Neural crest cell (in vitro differentiated cells): ENCODE measurements around the gene GFPT2. TPM values are rescaled to one million over a fixed set of nuclear protein-coding genes. Genes with fewer than 3 reads are reported as not detected.
A peak's percentile ranks its signal among the peaks of the same experiment; 100 is the strongest.

Experiments used
- DNase-seq: peaks from one replicate; pipeline ENCODE4 v3.0.0; 2021; ENCODE audit warnings: low read depth, mixed read lengths, low spot score
- H3K27ac Mint-ChIP-seq: one replicate; pipeline ENCODE4 v1.8.0; 2021; ENCODE audit warnings: mild to moderate bottlenecking, mixed read lengths; ENCODE audit not compliant: unreplicated experiment
- H3K27me3 Mint-ChIP-seq: 2 replicates; pipeline ENCODE4 v1.8.0; 2021; ENCODE audit warnings: low read depth, mild to moderate bottlenecking, mixed read lengths
- H3K36me3 Mint-ChIP-seq: 2 replicates; pipeline ENCODE4 v1.8.0; 2021; ENCODE audit warnings: low read depth, mild to moderate bottlenecking, mixed read lengths
- H3K4me1 Mint-ChIP-seq: 2 replicates; pipeline ENCODE4 v1.8.0; 2021; ENCODE audit warnings: mixed read lengths
- H3K4me3 Mint-ChIP-seq: one replicate; pipeline ENCODE4 v1.8.0; 2021; ENCODE audit warnings: mild to moderate bottlenecking, mixed read lengths
- H3K9me3 Mint-ChIP-seq: 2 replicates; pipeline ENCODE4 v1.8.0; 2021; ENCODE audit warnings: mixed read lengths
- CTCF ChIP-seq: fragments of 200-600 bp; sonication (generic); conservative IDR thresholded peaks from 2 replicates; pipeline ENCODE4 v1.5.0; 2021; ENCODE audit warnings: antibody characterized with exemption, mild to moderate bottlenecking
- total RNA-seq: library from RNA; stranded (reverse); gene quantifications from 2 replicates; pipeline ENCODE4 v1.2.1, GENCODE V29; 2021

The GFPT2 gene
- total RNA-seq, 1 donor from 2014 or later = 12.5 TPM

GRCh38 chr5:180283026-180283615 lies 70.0 kb downstream of the GFPT2 start:
- Mint-ChIP-seq H3K4me3 (no peak overlapping the region), H3K27ac (peak overlapping the region; percentile 88), H3K9me3 (peaks cover 3% of the 10 kb centered on the region), H3K4me1 (peaks cover 11% of the 10 kb centered on the region), H3K36me3 (peaks cover 36% of the 10 kb centered on the region), H3K27me3 (no peaks in the 10 kb centered on the region)
- DNase-seq = no peak
- TF ChIP-seq CTCF = no peak

- Mint-ChIP-seq H3K4me3 (no peak overlapping the region), H3K27ac (no peak overlapping the region), H3K27me3 (no peaks in the 10 kb centered on the region), H3K4me1 (peaks cover 11% of the 10 kb centered on the region), H3K9me3 (peaks cover 4% of the 10 kb centered on the region), H3K36me3 (peaks cover 44% of the 10 kb centered on the region)
- TF ChIP-seq CTCF = no peak
- no peak for DNase-seq
These were observed 70.9 kb downstream of the GFPT2 start for GRCh38 chr5:180282281-180282680.

GRCh38 chr5:180281706-180282105 lies 71.4 kb downstream of the GFPT2 start:
- TF ChIP-seq CTCF = no peak
- Mint-ChIP-seq H3K4me3 (no peak overlapping the region), H3K27ac (no peak overlapping the region), H3K27me3 (no peaks in the 10 kb centered on the region), H3K36me3 (peaks cover 44% of the 10 kb centered on the region), H3K9me3 (peaks cover 6% of the 10 kb centered on the region), H3K4me1 (peaks cover 11% of the 10 kb centered on the region)
- DNase-seq = no peak

GRCh38 chr5:180274695-180275094 lies 78.4 kb downstream of the GFPT2 start:
- Mint-ChIP-seq H3K36me3 (peaks cover 77% of the 10 kb centered on the region), H3K27ac (no peak overlapping the region), H3K27me3 (no peaks in the 10 kb centered on the region), H3K9me3 (peaks cover 20% of the 10 kb centered on the region), H3K4me3 (no peak overlapping the region), H3K4me1 (no peaks in the 10 kb centered on the region)
- TF ChIP-seq CTCF = no peak
- no peak for DNase-seq

- Mint-ChIP-seq H3K9me3 (peaks cover 18% of the 10 kb centered on the region), H3K27me3 (no peaks in the 10 kb centered on the region), H3K4me1 (no peaks in the 10 kb centered on the region), H3K27ac (no peak overlapping the region), H3K36me3 (peaks cover 72% of the 10 kb centered on the region), H3K4me3 (no peak overlapping the region)
- no peak for TF ChIP-seq CTCF
- DNase-seq = no peak
These were observed 81.9 kb downstream of the GFPT2 start for GRCh38 chr5:180271221-180271620.
